Epidermal melanocyte (primary cell): ENCODE data around the gene NRCAM.

Experiments
- DNase-seq: peaks from one replicate; pipeline ENCODE4 v3.0.0; 2011; ENCODE audit warnings: low spot score; ENCODE audit not compliant: insufficient read length

NRCAM gene

GRCh38 chr7:108248418-108248817, 207.8 kb downstream of the NRCAM start:
- no peak for DNase-seq

- no peak for DNase-seq
These were observed 208.6 kb downstream of the NRCAM start for GRCh38 chr7:108247614-108248013.

- DNase-seq, result peak; percentile 32
These were observed 209.9 kb downstream of the NRCAM start for GRCh38 chr7:108246227-108246837.

GRCh38 chr7:108245523-108246226, 210.6 kb downstream of the NRCAM start:
- no peak for DNase-seq

GRCh38 chr7:108244110-108244509, 212.1 kb downstream of the NRCAM start:
- no peak for DNase-seq

- DNase-seq, result no peak
These were observed 216.6 kb downstream of the NRCAM start for GRCh38 chr7:108239501-108240225.

GRCh38 chr7:108236681-108237415, 219.4 kb downstream of the NRCAM start:
- DNase-seq, result no peak

- DNase-seq, result no peak
These were observed 220.7 kb downstream of the NRCAM start for GRCh38 chr7:108235451-108236061.

- DNase-seq, result no peak
These were observed 221.2 kb downstream of the NRCAM start for GRCh38 chr7:108234971-108235450.

GRCh38 chr7:108234281-108234680, 222.0 kb downstream of the NRCAM start:
- DNase-seq, result no peak

- no peak for DNase-seq
These were observed 224.2 kb downstream of the NRCAM start for GRCh38 chr7:108232076-108232475.

- no peak for DNase-seq
These were observed 225.0 kb downstream of the NRCAM start for GRCh38 chr7:108231221-108231620.

GRCh38 chr7:108227366-108227765, 228.9 kb downstream of the NRCAM start:
- DNase-seq, result no peak

- DNase-seq, result no peak
These were observed 229.4 kb downstream of the NRCAM start for GRCh38 chr7:108226816-108227299.

GRCh38 chr7:108225531-108226181, 230.6 kb downstream of the NRCAM start:
- no peak for DNase-seq

- DNase-seq, result no peak
These were observed 231.8 kb downstream of the NRCAM start for GRCh38 chr7:108224387-108224786.

- no peak for DNase-seq
These were observed 233.9 kb downstream of the NRCAM start for GRCh38 chr7:108222236-108222892.

- no peak for DNase-seq
These were observed 244.6 kb downstream of the NRCAM start for GRCh38 chr7:108211382-108212201.

GRCh38 chr7:108210796-108211195, 245.4 kb downstream of the NRCAM start:
- no peak for DNase-seq
